ENCODE data around the gene MYL1.

The MYL1 gene

GRCh38 chr2:210315015-210315788 lies at the start of gene MYL1:
Gene MYL1 (minus strand): TSS chr2:210315174. CDS start chr2:210315042, 132 bp downstream.
- H3K27me3 Mint-ChIP-seq: no peaks in the 10 kb centered on the region
- no peaks in the 10 kb centered on the region for H3K9me3 Mint-ChIP-seq
- no peak within 1 kb of the TSS for H3K4me3 Mint-ChIP-seq
- H3K27ac Mint-ChIP-seq: no peak within 1 kb of the TSS
- no peaks in the 10 kb centered on the region for H3K36me3 Mint-ChIP-seq (ENCODE audit: low read depth)
- intact Hi-C loops (cut with micrococcal nuclease): no loop called here
- H3K4me1 Mint-ChIP-seq (ENCODE audit: low read depth): no peaks in the 10 kb centered on the region

GRCh38 chr2:210363876-210364275 lies 48.9 kb upstream of the MYL1 start:
- H3K4me3 Mint-ChIP-seq: no peak overlapping the region
- no peaks in the 10 kb centered on the region for H3K4me1 Mint-ChIP-seq (ENCODE audit: low read depth)
- H3K27me3 Mint-ChIP-seq: no peaks in the 10 kb centered on the region
- H3K36me3 Mint-ChIP-seq (ENCODE audit: low read depth): no peaks in the 10 kb centered on the region
- no peak overlapping the region for H3K27ac Mint-ChIP-seq
- intact Hi-C loops (cut with micrococcal nuclease): no loop called here
- no peaks in the 10 kb centered on the region for H3K9me3 Mint-ChIP-seq

GRCh38 chr2:210363261-210363660 lies 48.3 kb upstream of the MYL1 start:
- H3K4me3 Mint-ChIP-seq: no peak overlapping the region
- H3K4me1 Mint-ChIP-seq (ENCODE audit: low read depth): no peaks in the 10 kb centered on the region
- no peaks in the 10 kb centered on the region for H3K27me3 Mint-ChIP-seq
- no peaks in the 10 kb centered on the region for H3K9me3 Mint-ChIP-seq
- no peak overlapping the region for H3K27ac Mint-ChIP-seq
- no peaks in the 10 kb centered on the region for H3K36me3 Mint-ChIP-seq (ENCODE audit: low read depth)
- intact Hi-C loops (cut with micrococcal nuclease): no loop called here

DNA sequence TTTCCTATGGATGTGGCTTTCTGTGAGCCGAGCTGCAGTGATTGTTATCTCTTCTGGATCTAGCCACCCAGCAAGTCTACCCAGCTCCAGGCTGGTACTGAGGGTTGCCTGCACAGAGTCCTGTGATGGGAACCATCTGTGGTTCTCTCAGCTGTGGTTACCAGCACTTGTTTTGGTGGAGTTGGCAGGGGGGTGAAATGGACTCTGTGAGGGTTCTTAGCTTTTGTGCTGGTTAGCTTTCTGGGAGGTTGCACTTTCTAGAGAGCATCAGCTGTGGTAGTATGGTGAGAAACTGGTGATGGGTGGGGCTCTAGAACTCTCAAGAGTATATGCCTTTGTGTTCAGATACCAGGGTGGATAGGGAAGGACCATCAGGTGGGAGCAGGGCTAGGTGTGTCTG lies 45.4 kb upstream of the MYL1 start:
- no peaks in the 10 kb centered on the region for H3K27me3 Mint-ChIP-seq
- H3K36me3 Mint-ChIP-seq (ENCODE audit: low read depth): no peaks in the 10 kb centered on the region
- H3K4me3 Mint-ChIP-seq: no peak overlapping the region
- no peaks in the 10 kb centered on the region for H3K9me3 Mint-ChIP-seq
- H3K27ac Mint-ChIP-seq: no peak overlapping the region
- intact Hi-C loops (cut with micrococcal nuclease): no loop called here
- no peaks in the 10 kb centered on the region for H3K4me1 Mint-ChIP-seq (ENCODE audit: low read depth)

GRCh38 chr2:210356944-210357343 lies 42.0 kb upstream of the MYL1 start:
- no peaks in the 10 kb centered on the region for H3K27me3 Mint-ChIP-seq
- no peak overlapping the region for H3K27ac Mint-ChIP-seq
- no peaks in the 10 kb centered on the region for H3K36me3 Mint-ChIP-seq (ENCODE audit: low read depth)
- no peaks in the 10 kb centered on the region for H3K9me3 Mint-ChIP-seq
- intact Hi-C loops (cut with micrococcal nuclease): no loop called here
- H3K4me1 Mint-ChIP-seq (ENCODE audit: low read depth): no peaks in the 10 kb centered on the region
- no peak overlapping the region for H3K4me3 Mint-ChIP-seq

DNA sequence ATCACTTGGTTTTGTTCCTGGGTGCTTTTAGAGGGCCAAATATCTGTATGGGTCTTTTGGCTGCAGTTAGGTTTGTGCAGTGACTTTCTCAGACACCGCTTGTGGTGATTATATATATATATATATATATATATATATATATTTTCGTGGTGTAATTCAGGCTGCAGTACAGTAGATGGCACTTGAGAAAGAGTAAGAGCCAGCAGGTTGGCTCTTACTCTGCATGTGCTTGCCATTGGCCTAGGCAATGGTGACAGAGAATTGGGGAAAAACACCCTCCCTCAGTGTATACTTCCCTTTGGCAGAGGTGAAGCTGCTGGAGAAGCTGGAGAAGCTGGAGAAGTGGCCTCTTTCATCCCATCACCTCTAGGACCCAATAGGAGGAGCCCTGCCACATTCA lies 22.2 kb upstream of the MYL1 start:
- Mint-ChIP-seq H3K27me3 (no peaks in the 10 kb centered on the region), H3K9me3 (peaks cover 18% of the 10 kb centered on the region), H3K36me3 (ENCODE audit: low read depth) (no peaks in the 10 kb centered on the region), H3K4me3 (no peak overlapping the region), H3K4me1 (ENCODE audit: low read depth) (no peaks in the 10 kb centered on the region), H3K27ac (no peak overlapping the region)
- intact Hi-C loops (cut with micrococcal nuclease): no loop called here

- H3K27me3 Mint-ChIP-seq: no peaks in the 10 kb centered on the region
- H3K4me1 Mint-ChIP-seq (ENCODE audit: low read depth): no peaks in the 10 kb centered on the region
- H3K36me3 Mint-ChIP-seq (ENCODE audit: low read depth): no peaks in the 10 kb centered on the region
- no peak overlapping the region for H3K4me3 Mint-ChIP-seq
- no peaks in the 10 kb centered on the region for H3K9me3 Mint-ChIP-seq
- no peak overlapping the region for H3K27ac Mint-ChIP-seq
- intact Hi-C loops (cut with micrococcal nuclease): no loop called here
Observed at GRCh38 chr2:210324906-210325305, 9.9 kb upstream of the MYL1 start.

DNA sequence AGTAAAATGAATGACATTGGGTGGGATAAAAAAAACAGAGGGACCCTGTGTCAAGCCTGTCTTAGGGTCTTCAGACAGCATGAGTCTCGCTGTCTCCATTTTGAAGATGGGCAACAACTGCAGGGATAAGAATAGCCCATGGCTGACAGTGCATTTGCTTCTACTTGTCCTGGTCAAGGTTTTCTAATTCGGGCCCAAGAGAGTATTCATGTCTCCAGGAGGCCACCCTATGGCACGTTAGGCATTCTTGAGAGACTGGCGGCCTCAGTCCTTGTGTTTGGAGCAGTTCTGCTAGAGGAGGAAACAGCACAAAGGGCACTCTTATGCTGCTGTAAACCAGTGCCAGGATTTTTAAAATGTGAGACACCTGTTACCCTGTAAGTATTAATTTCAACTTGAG lies 9.5 kb upstream of the MYL1 start:
- Mint-ChIP-seq H3K27ac (no peak overlapping the region), H3K4me1 (ENCODE audit: low read depth) (no peaks in the 10 kb centered on the region), H3K27me3 (no peaks in the 10 kb centered on the region), H3K9me3 (no peaks in the 10 kb centered on the region), H3K36me3 (ENCODE audit: low read depth) (no peaks in the 10 kb centered on the region), H3K4me3 (no peak overlapping the region)
- intact Hi-C loops (cut with micrococcal nuclease): no loop called here

DNA sequence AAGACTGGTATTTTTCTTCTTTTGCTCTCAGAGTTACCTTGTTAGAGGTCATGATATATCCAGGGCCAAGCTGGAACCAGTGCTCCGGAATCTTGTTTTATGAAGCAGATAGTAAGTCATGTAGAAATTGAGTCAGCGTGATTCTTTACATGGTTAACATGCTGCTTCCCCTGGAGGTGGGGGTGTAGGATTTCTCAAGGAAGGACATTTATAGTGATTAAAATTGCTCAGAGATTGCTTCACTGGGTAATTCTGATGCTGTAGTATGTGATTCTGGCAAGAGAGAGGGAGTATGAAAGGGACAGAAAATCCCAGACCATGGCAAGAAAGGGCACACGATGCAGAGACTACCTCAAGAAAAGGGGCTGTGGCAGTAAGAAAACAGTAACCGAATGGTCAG lies 8.0 kb upstream of the MYL1 start:
- intact Hi-C loops (cut with micrococcal nuclease): no loop called here
- no peaks in the 10 kb centered on the region for H3K4me1 Mint-ChIP-seq (ENCODE audit: low read depth)
- no peaks in the 10 kb centered on the region for H3K27me3 Mint-ChIP-seq
- no peak overlapping the region for H3K27ac Mint-ChIP-seq
- no peak overlapping the region for H3K4me3 Mint-ChIP-seq
- no peaks in the 10 kb centered on the region for H3K36me3 Mint-ChIP-seq (ENCODE audit: low read depth)
- no peaks in the 10 kb centered on the region for H3K9me3 Mint-ChIP-seq

- Mint-ChIP-seq H3K27ac (no peak overlapping the region), H3K27me3 (no peaks in the 10 kb centered on the region), H3K4me1 (ENCODE audit: low read depth) (no peaks in the 10 kb centered on the region), H3K36me3 (ENCODE audit: low read depth) (no peaks in the 10 kb centered on the region), H3K4me3 (no peak overlapping the region), H3K9me3 (no peaks in the 10 kb centered on the region)
- intact Hi-C loops (cut with micrococcal nuclease): no loop called here
Observed at GRCh38 chr2:210318891-210319290, 3.9 kb upstream of the MYL1 start.

GRCh38 chr2:210318486-210318885 lies 3.5 kb upstream of the MYL1 start:
- no peak overlapping the region for H3K27ac Mint-ChIP-seq
- H3K36me3 Mint-ChIP-seq (ENCODE audit: low read depth): no peaks in the 10 kb centered on the region
- H3K4me3 Mint-ChIP-seq: no peak overlapping the region
- intact Hi-C loops (cut with micrococcal nuclease): no loop called here
- H3K27me3 Mint-ChIP-seq: no peaks in the 10 kb centered on the region
- H3K4me1 Mint-ChIP-seq (ENCODE audit: low read depth): no peaks in the 10 kb centered on the region
- H3K9me3 Mint-ChIP-seq: no peaks in the 10 kb centered on the region

GRCh38 chr2:210310550-210310949 lies 4.4 kb downstream of the MYL1 start:
- Mint-ChIP-seq H3K4me1 (ENCODE audit: low read depth) (no peaks in the 10 kb centered on the region), H3K9me3 (no peaks in the 10 kb centered on the region), H3K4me3 (no peak overlapping the region), H3K27me3 (no peaks in the 10 kb centered on the region), H3K36me3 (ENCODE audit: low read depth) (no peaks in the 10 kb centered on the region), H3K27ac (no peak overlapping the region)
- intact Hi-C loops (cut with micrococcal nuclease): no loop called here

- intact Hi-C loops (cut with micrococcal nuclease): no loop called here
- no peaks in the 10 kb centered on the region for H3K27me3 Mint-ChIP-seq
- H3K9me3 Mint-ChIP-seq: no peaks in the 10 kb centered on the region
- H3K4me1 Mint-ChIP-seq (ENCODE audit: low read depth): no peaks in the 10 kb centered on the region
- H3K36me3 Mint-ChIP-seq (ENCODE audit: low read depth): no peaks in the 10 kb centered on the region
- no peak overlapping the region for H3K27ac Mint-ChIP-seq
- no peak overlapping the region for H3K4me3 Mint-ChIP-seq
Observed at GRCh38 chr2:210309548-210310233, 5.3 kb downstream of the MYL1 start.

- Mint-ChIP-seq H3K27me3 (no peaks in the 10 kb centered on the region), H3K4me1 (ENCODE audit: low read depth) (no peaks in the 10 kb centered on the region), H3K36me3 (ENCODE audit: low read depth) (no peaks in the 10 kb centered on the region), H3K9me3 (no peaks in the 10 kb centered on the region), H3K4me3 (no peak overlapping the region), H3K27ac (no peak overlapping the region)
- intact Hi-C loops (cut with micrococcal nuclease): no loop called here
Observed at GRCh38 chr2:210303498-210303897, 11.5 kb downstream of the MYL1 start.

DNA sequence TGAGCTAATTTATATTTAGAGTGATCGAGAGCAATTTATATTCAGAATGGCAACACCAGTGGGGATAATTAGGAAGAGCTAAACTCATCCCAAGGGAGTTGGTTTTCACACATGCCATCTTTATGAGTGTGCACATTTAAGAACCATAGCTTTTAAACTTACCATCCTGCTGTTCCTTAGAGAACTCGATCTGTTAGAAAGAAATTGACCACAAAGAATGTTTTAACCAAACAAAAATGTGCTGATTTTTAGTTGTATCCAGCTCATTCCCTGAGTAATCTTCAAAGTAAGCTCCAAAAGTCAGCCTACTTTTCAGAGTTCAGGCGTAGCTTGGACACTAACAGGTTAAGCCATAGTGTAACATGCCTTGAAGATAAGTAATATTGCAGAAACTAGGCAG lies 12.6 kb downstream of the MYL1 start:
- Mint-ChIP-seq H3K36me3 (ENCODE audit: low read depth) (no peaks in the 10 kb centered on the region), H3K27me3 (no peaks in the 10 kb centered on the region), H3K4me3 (no peak overlapping the region), H3K9me3 (no peaks in the 10 kb centered on the region), H3K4me1 (ENCODE audit: low read depth) (no peaks in the 10 kb centered on the region), H3K27ac (no peak overlapping the region)
- intact Hi-C loops (cut with micrococcal nuclease): no loop called here

Data from dendritic cell treated with granulocyte-macrophage colony-stimulating factor and Interleukin-4, amounts not matched to agents 40 ng/mL and 50 ng/mL, for 4 days (primary cell).